Brain microvascular endothelial cell (primary cell): ENCODE data around the gene IFTAP.
A peak's percentile ranks its signal among the peaks of the same experiment; 100 is the strongest.

Experiments
- DNase-seq: peaks from one replicate; pipeline ENCODE4 v3.0.0-alpha.2; 2020
- H3K27ac ChIP-seq: fragments of 250-450 bp; sonication (Bioruptor Pico); 2 replicates; pipeline ENCODE4 v1.5.1; 2020; ENCODE audit warnings: mild to moderate bottlenecking, moderate library complexity
- H3K27me3 ChIP-seq: fragments of 250-450 bp; sonication (Bioruptor Pico); replicated peaks from 2 replicates; pipeline ENCODE4 v1.5.1; 2020; ENCODE audit warnings: mild to moderate bottlenecking
- H3K36me3 ChIP-seq: fragments of 250-450 bp; sonication (Bioruptor Pico); replicated peaks from 2 replicates; pipeline ENCODE4 v1.5.1; 2020; ENCODE audit warnings: mild to moderate bottlenecking
- H3K4me3 ChIP-seq: 2 replicates; pipeline ENCODE4 v1.5.1; 2011; ENCODE audit warnings: low read depth, mild to moderate bottlenecking, control low read depth, low read length, moderate library complexity
- CTCF ChIP-seq: IDR thresholded peaks from 2 replicates; pipeline ENCODE4 v1.5.1; 2011; ENCODE audit warnings: low read depth, mild to moderate bottlenecking, moderate library complexity, low read length, control low read depth, inconsistent platforms; ENCODE audit errors: missing control alignments
- in situ Hi-C: cut with HindIII; loops from 2 replicates; pipeline ENCODE4 v1.10.0; 2017; ENCODE audit warnings: low sequenced_read_pairs, low pct_ligation_motif_present

Gene IFTAP

GRCh38 chr11:36564376-36565030 is 29.8 kb upstream of the IFTAP start:
- peak overlapping the region; percentile 29 for H3K4me3 ChIP-seq
- no peak overlapping the region for H3K27ac ChIP-seq
- in situ Hi-C loops = no loop called here
- peaks cover 4% of the 10 kb centered on the region for H3K27me3 ChIP-seq
- no peaks in the 10 kb centered on the region for H3K36me3 ChIP-seq
- peak; percentile 53 for DNase-seq
- peak; percentile 75 for TF ChIP-seq CTCF

GRCh38 chr11:36565031-36565610 is 29.2 kb upstream of the IFTAP start:
- no peak for DNase-seq
- H3K36me3 ChIP-seq = no peaks in the 10 kb centered on the region
- H3K27me3 ChIP-seq = peaks cover 4% of the 10 kb centered on the region
- in situ Hi-C loops = no loop called here
- H3K4me3 ChIP-seq = no peak overlapping the region
- TF ChIP-seq CTCF = no peak
- H3K27ac ChIP-seq = no peak overlapping the region

- in situ Hi-C loops = no loop called here
- H3K36me3 ChIP-seq = no peaks in the 10 kb centered on the region
Observed at GRCh38 chr11:36566407-36567053, 27.8 kb upstream of the IFTAP start.

GRCh38 chr11:36567694-36568093 is 26.6 kb upstream of the IFTAP start, which contains the start of gene RAG1:
Gene RAG1 (plus strand): TSS chr11:36568007. CDS start chr11:36573305, 5,298 bp downstream.
- no peaks in the 10 kb centered on the region for H3K36me3 ChIP-seq
- H3K27me3 ChIP-seq = peaks cover 4% of the 10 kb centered on the region
- no peak for TF ChIP-seq CTCF
- H3K4me3 ChIP-seq = no peak within 1 kb of the TSS
- DNase-seq = no peak
- in situ Hi-C loops = no loop called here
- H3K27ac ChIP-seq = no peak within 1 kb of the TSS

More at GRCh38 chr11:36566407-36567053, 27.8 kb upstream of the IFTAP start:
- DNase-seq = no peak
- H3K4me3 ChIP-seq = no peak overlapping the region
- peaks cover 4% of the 10 kb centered on the region for H3K27me3 ChIP-seq
- no peak overlapping the region for H3K27ac ChIP-seq
- TF ChIP-seq CTCF = no peak

GRCh38 chr11:36569095-36569494 is 25.2 kb upstream of the IFTAP start:
- no peak overlapping the region for H3K4me3 ChIP-seq

More at GRCh38 chr11:36569095-36569494, 25.2 kb upstream of the IFTAP start:
- in situ Hi-C loops = no loop called here
- Histone ChIP-seq H3K36me3 (no peaks in the 10 kb centered on the region), H3K27me3 (peaks cover 4% of the 10 kb centered on the region), H3K27ac (no peak overlapping the region)
- no peak for DNase-seq
- no peak for TF ChIP-seq CTCF
